Trophoblast cell (in vitro differentiated cells and primary cell): ENCODE data around the gene HOXA9.

Experiments
- DNase-seq, 2 donors: peaks; one replicate each; pipeline ENCODE4 v3.0.0-alpha.2; 2016
- H2AFZ ChIP-seq: 2 replicates; pipeline ENCODE4 v1.6.1; 2013; ENCODE audit warnings: low read length, moderate library complexity, mild to moderate bottlenecking; ENCODE audit not compliant: insufficient read depth, poor library complexity
- H2AK5ac ChIP-seq: 2 replicates; pipeline ENCODE4 v1.6.1; 2013; ENCODE audit warnings: mild to moderate bottlenecking, low read length
- H2BK120ac ChIP-seq: 2 replicates; pipeline ENCODE4 v1.6.1; 2013; ENCODE audit warnings: low read length, mild to moderate bottlenecking, moderate library complexity; ENCODE audit not compliant: insufficient read depth, poor library complexity
- H2BK12ac ChIP-seq: 2 replicates; pipeline ENCODE4 v1.6.1; 2013; ENCODE audit warnings: mild to moderate bottlenecking, low read length, moderate library complexity
- H2BK5ac ChIP-seq: 2 replicates; pipeline ENCODE4 v1.6.1; 2013; ENCODE audit warnings: low read length, low read depth, moderate library complexity, mild to moderate bottlenecking; ENCODE audit not compliant: poor library complexity
- H3K14ac ChIP-seq: 2 replicates; pipeline ENCODE4 v1.6.1; 2013; ENCODE audit warnings: mild to moderate bottlenecking, low read length
- H3K18ac ChIP-seq: 2 replicates; pipeline ENCODE4 v1.6.1; 2013; ENCODE audit warnings: mild to moderate bottlenecking, low read length
- H3K23ac ChIP-seq: 2 replicates; pipeline ENCODE4 v1.6.1; 2013; ENCODE audit warnings: low read length
- H3K27ac ChIP-seq: 2 replicates; pipeline ENCODE4 v1.5.1; 2013; ENCODE audit warnings: low read depth, mild to moderate bottlenecking, inconsistent platforms, low read length, moderate library complexity
- H3K27me3 ChIP-seq: 2 replicates; pipeline ENCODE4 v1.6.1; 2013; ENCODE audit warnings: inconsistent platforms, mild to moderate bottlenecking, low read length, moderate library complexity; ENCODE audit not compliant: insufficient read depth
- H3K36me3 ChIP-seq, 2 experiments: 1 replicate in 1 of 2; 2 replicates in 1 of 2; pipeline ENCODE4 v1.6.1; 2013; ENCODE audit warnings: low read length in 2 of 2, mild to moderate bottlenecking in 2 of 2, moderate library complexity in 1 of 2; ENCODE audit not compliant: insufficient read depth in 2 of 2, control insufficient read depth in 1 of 2
- H3K4ac ChIP-seq: 2 replicates; pipeline ENCODE4 v1.6.1; 2013; ENCODE audit warnings: low read depth, mild to moderate bottlenecking, low read length, moderate library complexity
- H3K4me1 ChIP-seq, 2 experiments: 1 replicate in 1 of 2; 2 replicates in 1 of 2; pipeline ENCODE4 v1.6.1; 2013; ENCODE audit warnings: low read length in 2 of 2, mild to moderate bottlenecking in 2 of 2, moderate library complexity in 1 of 2; ENCODE audit not compliant: insufficient read depth in 2 of 2, control insufficient read depth in 1 of 2
- H3K4me2 ChIP-seq: 2 replicates; pipeline ENCODE4 v1.6.1; 2013; ENCODE audit warnings: inconsistent platforms, mild to moderate bottlenecking, low read length, moderate library complexity
- H3K4me3 ChIP-seq: 2 replicates; pipeline ENCODE4 v1.5.1; 2013; ENCODE audit warnings: mild to moderate bottlenecking, low read depth, low read length, inconsistent platforms
- H3K79me1 ChIP-seq: one replicate; pipeline ENCODE4 v1.6.1; 2013; ENCODE audit warnings: low read length
- H3K79me2 ChIP-seq: 2 replicates; pipeline ENCODE4 v1.6.1; 2013; ENCODE audit warnings: low read length, mild to moderate bottlenecking; ENCODE audit not compliant: control insufficient read depth, insufficient read depth, poor library complexity
- H3K9ac ChIP-seq: 2 replicates; pipeline ENCODE4 v1.6.1; 2013; ENCODE audit warnings: mild to moderate bottlenecking, low read length
- H3K9me3 ChIP-seq: 2 replicates; pipeline ENCODE4 v1.6.1; 2013; ENCODE audit warnings: low read depth, mild to moderate bottlenecking, control low read depth, inconsistent platforms, low read length; ENCODE audit not compliant: insufficient read depth
- H4K12ac ChIP-seq: 2 replicates; pipeline ENCODE4 v1.6.1; 2013; ENCODE audit warnings: low read depth, mild to moderate bottlenecking, low read length, moderate library complexity
- H4K8ac ChIP-seq: 2 replicates; pipeline ENCODE4 v1.6.1; 2013; ENCODE audit warnings: low read depth, mild to moderate bottlenecking, low read length, moderate library complexity
- H4K91ac ChIP-seq: one replicate; pipeline ENCODE4 v1.6.1; 2013; ENCODE audit warnings: low read depth, mild to moderate bottlenecking, low read length, moderate library complexity
- WGBS: extraction: QIAGEN DNeasy Blood & Tissue Kit; methylation state at CpG from one replicate; pipeline ENCODE4 v1.1.7; 2013; ENCODE audit warnings: missing lambda C conversion rate; ENCODE audit not compliant: insufficient read length, insufficient coverage; ENCODE audit errors: extremely low coverage; 5-methylcytosine and 5-hydroxymethylcytosine counted together

The HOXA9 gene

GRCh38 chr7:27185854-27186667, 20.7 kb upstream of the HOXA9 start:
- DNase-seq, result no peak

GRCh38 chr7:27185013-27185853, 19.9 kb upstream of the HOXA9 start, which contains the start of gene HOXA11:
HOXA11 (minus strand) TSS chr7:27185232; CDS start chr7:27185144, 88 bp downstream.
- Histone ChIP-seq H3K79me1 (peaks cover 3% of the 10 kb centered on the region), H2BK12ac (no peak within 1 kb of the TSS), H3K14ac (no peak within 1 kb of the TSS), H4K8ac (no peak within 1 kb of the TSS), H2BK5ac (no peak within 1 kb of the TSS), H3K4me1 (peaks cover 29 to 30% of the 10 kb centered on the region in 2 experiments), H4K12ac (no peak within 1 kb of the TSS), H3K18ac (no peak within 1 kb of the TSS), H3K4me3 (peak within 1 kb of the TSS; percentile 49), H3K4me2 (peak within 1 kb of the TSS; percentile 64), H2AK5ac (no peak within 1 kb of the TSS), H3K23ac (no peak within 1 kb of the TSS), H3K9me3 (peaks cover 23% of the 10 kb centered on the region), H3K4ac (no peak within 1 kb of the TSS), H3K27me3 (peaks cover 87% of the 10 kb centered on the region), H3K27ac (no peak within 1 kb of the TSS), H2BK120ac (no peak within 1 kb of the TSS), H3K9ac (no peak within 1 kb of the TSS), H2AFZ (peak within 1 kb of the TSS; percentile 30), H4K91ac (no peak within 1 kb of the TSS), H3K36me3 (no peaks in the 10 kb centered on the region), H3K79me2 (no peaks in the 10 kb centered on the region)
- DNase-seq, result no peak
- WGBS, result no CpG with 5 or more reads among the region's 43 CpGs

More at GRCh38 chr7:27185854-27186667, 20.7 kb upstream of the HOXA9 start:
- Histone ChIP-seq H4K12ac (no peak overlapping the region), H2AFZ (no peak overlapping the region), H3K23ac (no peak overlapping the region), H3K36me3 (no peaks in the 10 kb centered on the region), H2BK5ac (no peak overlapping the region), H2BK12ac (no peak overlapping the region), H3K9ac (no peak overlapping the region), H3K4ac (no peak overlapping the region), H4K91ac (no peak overlapping the region), H3K79me1 (peaks cover 3% of the 10 kb centered on the region), H2BK120ac (no peak overlapping the region), H3K14ac (no peak overlapping the region), H3K9me3 (peaks cover 23% of the 10 kb centered on the region), H4K8ac (no peak overlapping the region), H3K27ac (no peak overlapping the region), H3K27me3 (peaks cover 88% of the 10 kb centered on the region), H3K18ac (no peak overlapping the region), H3K4me3 (no peak overlapping the region), H3K4me1 (peaks cover 29 to 30% of the 10 kb centered on the region in 2 experiments), H3K79me2 (no peaks in the 10 kb centered on the region), H2AK5ac (no peak overlapping the region), H3K4me2 (peak overlapping the region; percentile 64)
- no CpG with 5 or more reads among the region's 24 CpGs for whole genome bisulfite sequencing

- no peak overlapping the region for H2BK12ac ChIP-seq
- no peak overlapping the region for H4K91ac ChIP-seq
- H2AFZ ChIP-seq, result peak overlapping the region; percentile 30
- no peak overlapping the region for H3K23ac ChIP-seq
- H3K79me1 ChIP-seq, result peaks cover 3% of the 10 kb centered on the region
- no peak overlapping the region for H2BK120ac ChIP-seq
- peaks cover 86% of the 10 kb centered on the region for H3K27me3 ChIP-seq
- no peak overlapping the region for H2AK5ac ChIP-seq
- H3K9ac ChIP-seq, result no peak overlapping the region
- peak overlapping the region; percentile 49 for H3K4me3 ChIP-seq
- H3K18ac ChIP-seq, result no peak overlapping the region
- H4K12ac ChIP-seq, result no peak overlapping the region
- peak overlapping the region; percentile 64 for H3K4me2 ChIP-seq
- no CpG with 5 or more reads among the region's 72 CpGs for WGBS
- no peak overlapping the region for H3K4ac ChIP-seq
- peaks cover 20% of the 10 kb centered on the region for H3K9me3 ChIP-seq
- H4K8ac ChIP-seq, result no peak overlapping the region
- peak in 1 of 2 donors; percentile 39 for DNase-seq
- no peak overlapping the region for H2BK5ac ChIP-seq
- H3K14ac ChIP-seq, result no peak overlapping the region
- no peaks in the 10 kb centered on the region for H3K36me3 ChIP-seq
- H3K79me2 ChIP-seq, result no peaks in the 10 kb centered on the region
- H3K27ac ChIP-seq, result no peak overlapping the region
- peaks cover 30 to 32% of the 10 kb centered on the region in 2 experiments for H3K4me1 ChIP-seq
These were observed 19.1 kb upstream of the HOXA9 start for GRCh38 chr7:27184337-27185012.

- Histone ChIP-seq H2BK12ac (no peak overlapping the region), H3K9me3 (peaks cover 22% of the 10 kb centered on the region), H2BK5ac (no peak overlapping the region), H3K23ac (no peak overlapping the region), H2AFZ (no peak overlapping the region), H3K27ac (no peak overlapping the region), H2BK120ac (no peak overlapping the region), H3K4me1 (peaks cover 27% of the 10 kb centered on the region in 2 experiments), H3K9ac (no peak overlapping the region), H3K27me3 (peaks cover 86% of the 10 kb centered on the region), H3K4me3 (no peak overlapping the region), H3K36me3 (no peaks in the 10 kb centered on the region), H4K8ac (peak overlapping the region; percentile 39), H3K79me1 (peaks cover 3% of the 10 kb centered on the region), H3K4ac (no peak overlapping the region), H4K12ac (no peak overlapping the region), H3K4me2 (peak overlapping the region; percentile 64), H3K18ac (no peak overlapping the region), H2AK5ac (no peak overlapping the region), H3K14ac (no peak overlapping the region), H3K79me2 (no peaks in the 10 kb centered on the region), H4K91ac (no peak overlapping the region)
- peak in 1 of 2 donors; percentile 31 for DNase-seq
- no CpG with 5 or more reads among the region's 30 CpGs for WGBS
These were observed 18.5 kb upstream of the HOXA9 start for GRCh38 chr7:27183682-27184336.
